H1 (cell line): ENCODE data around the gene EIF3J.

ENCODE experiments used
- EZH2 ChIP-seq: fragments of 200-600 bp; sonication (generic); IDR thresholded peaks from 2 replicates; pipeline ENCODE4 v1.7.1; 2012; ENCODE audit warnings: low read depth, mild to moderate bottlenecking, moderate library complexity, low read length, inconsistent platforms; ENCODE audit not compliant: severe bottlenecking
- POLR2AphosphoS5 ChIP-seq: IDR thresholded peaks from 2 replicates; pipeline ENCODE4 v1.6.1; 2011; ENCODE audit warnings: low read depth, low read length
- RNF2 ChIP-seq: fragments of 200-900, 300-1000 bp; sonication (generic); IDR thresholded peaks from 2 replicates; pipeline ENCODE4 v1.7.1; 2016; ENCODE audit warnings: borderline replicate concordance, low read depth, mild to moderate bottlenecking, antibody characterized with exemption, low read length; ENCODE audit not compliant: poor library complexity, severe bottlenecking; ENCODE audit errors: missing control alignments
- TCF12 ChIP-seq: IDR thresholded peaks from 2 replicates; pipeline ENCODE4 v1.6.1; 2011; ENCODE audit warnings: low read depth, mild to moderate bottlenecking, low read length
- TF ChIP-seq, protein P1 (sequence below), 3 experiments: IDR thresholded peaks; 1 replicate in 2 of 3; 2 replicates in 1 of 3; pipeline versions ENCODE4 v1.5.1 to v1.6.1; 2011; ENCODE audit warnings: low read length in 3 of 3, mild to moderate bottlenecking in 3 of 3, inconsistent platforms in 2 of 3, low read depth in 1 of 3, moderate library complexity in 1 of 3; ENCODE audit not compliant: insufficient read depth in 1 of 3; ENCODE audit errors: control extremely low read depth in 1 of 3

DNA sequence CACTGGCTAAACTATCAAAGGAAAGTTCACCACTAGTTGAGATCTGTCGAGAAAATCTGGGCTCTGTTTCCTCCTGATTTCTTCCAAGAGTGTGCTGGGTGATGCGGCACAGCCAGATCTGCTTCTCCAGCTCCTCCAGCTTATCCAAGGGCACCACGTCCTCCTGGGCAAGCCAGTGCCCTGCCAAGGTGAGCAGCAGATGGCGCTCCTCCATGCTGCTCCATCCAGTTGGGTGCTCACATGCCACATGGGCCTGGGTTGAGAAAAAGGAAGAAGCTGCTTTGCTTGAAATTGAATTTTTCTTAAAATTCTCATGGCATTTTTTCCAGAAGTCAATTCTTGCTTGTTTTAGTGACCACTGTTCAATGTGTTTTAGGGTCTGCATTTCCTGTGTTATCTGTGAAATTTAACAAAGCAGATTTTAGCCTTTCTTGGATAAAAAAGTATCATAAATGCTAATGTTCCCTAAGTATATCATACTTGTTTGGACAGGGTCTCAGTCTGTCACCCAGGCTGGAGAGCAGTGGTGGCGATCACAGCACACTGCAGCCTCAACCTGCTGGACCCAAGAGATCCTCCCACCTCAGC lies 47.3 kb downstream of the EIF3J start:
- TF ChIP-seq, protein P1, sequence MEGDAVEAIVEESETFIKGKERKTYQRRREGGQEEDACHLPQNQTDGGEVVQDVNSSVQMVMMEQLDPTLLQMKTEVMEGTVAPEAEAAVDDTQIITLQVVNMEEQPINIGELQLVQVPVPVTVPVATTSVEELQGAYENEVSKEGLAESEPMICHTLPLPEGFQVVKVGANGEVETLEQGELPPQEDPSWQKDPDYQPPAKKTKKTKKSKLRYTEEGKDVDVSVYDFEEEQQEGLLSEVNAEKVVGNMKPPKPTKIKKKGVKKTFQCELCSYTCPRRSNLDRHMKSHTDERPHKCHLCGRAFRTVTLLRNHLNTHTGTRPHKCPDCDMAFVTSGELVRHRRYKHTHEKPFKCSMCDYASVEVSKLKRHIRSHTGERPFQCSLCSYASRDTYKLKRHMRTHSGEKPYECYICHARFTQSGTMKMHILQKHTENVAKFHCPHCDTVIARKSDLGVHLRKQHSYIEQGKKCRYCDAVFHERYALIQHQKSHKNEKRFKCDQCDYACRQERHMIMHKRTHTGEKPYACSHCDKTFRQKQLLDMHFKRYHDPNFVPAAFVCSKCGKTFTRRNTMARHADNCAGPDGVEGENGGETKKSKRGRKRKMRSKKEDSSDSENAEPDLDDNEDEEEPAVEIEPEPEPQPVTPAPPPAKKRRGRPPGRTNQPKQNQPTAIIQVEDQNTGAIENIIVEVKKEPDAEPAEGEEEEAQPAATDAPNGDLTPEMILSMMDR (IDR thresholded peaks at IDR 0.05; ENCODE audit: control extremely low read depth in 1 of 3, insufficient read depth in 1 of 3, low read depth in 1 of 3, low read length in 3 of 3), result peak; percentile 69 to 88 (median 75)
- no peak for TF ChIP-seq RNF2
- TF ChIP-seq TCF12, result no peak
- no peak for TF ChIP-seq EZH2
- no peak for TF ChIP-seq POLR2AphosphoS5
